DND-41 (cell line): ENCODE measurements around the gene POU4F3.

Experiments used
- CTCF ChIP-seq: IDR thresholded peaks from 2 replicates; pipeline ENCODE4 v1.5.1; 2012; ENCODE audit warnings: borderline replicate concordance, low read length, moderate library complexity, mild to moderate bottlenecking; ENCODE audit not compliant: poor library complexity, severe bottlenecking; ENCODE audit errors: extremely low read depth
- EZH2 ChIP-seq: IDR thresholded peaks from 3 replicates; pipeline ENCODE4 v1.6.1; 2012; ENCODE audit warnings: borderline replicate concordance, low read depth, mild to moderate bottlenecking, moderate library complexity, low read length, inconsistent platforms; ENCODE audit not compliant: severe bottlenecking

- TF ChIP-seq EZH2, result no peak
- TF ChIP-seq CTCF, result no peak
Observed at GRCh38 chr5:146311278-146311677, 27.4 kb upstream of the POU4F3 start.
